Activated CD8-positive, alpha-beta T cell treated with anti-CD3 and anti-CD28 coated beads for 36 hours (primary cell): ENCODE measurements around the gene EMC1. TPM values are rescaled to one million over a fixed set of nuclear protein-coding genes. Genes with fewer than 3 reads are reported as not detected.

Experiments used
- ATAC-seq: fragments of 200-7000 bp; cut with Tn5 transposase; one replicate; pipeline ENCODE4 v1.10.0; 2021; ENCODE audit warnings: mild to moderate bottlenecking, moderate library complexity
- CTCF ChIA-PET: fragments of 350-600 bp; sonication (Branson Sonifier 250); formaldehyde crosslinking; loops from one replicate; lab custom pipeline; 2021; ENCODE audit warnings: antibody characterized with exemption; lab: Charles Lee
- POLR2A ChIA-PET: fragments of 350-600 bp; sonication (Branson Sonifier 250); formaldehyde crosslinking; loops from one replicate; lab custom pipeline; 2021; ENCODE audit warnings: antibody characterized with exemption; lab: Charles Lee
- DNase-seq: peaks from one replicate; pipeline ENCODE4 v3.0.0-alpha.2; 2020
- H3K27ac Mint-ChIP-seq: one replicate; pipeline ENCODE4 v1.8.0; 2021; ENCODE audit warnings: mild to moderate bottlenecking, mixed read lengths
- H3K27me3 Mint-ChIP-seq: one replicate; pipeline ENCODE4 v1.8.0; 2021; ENCODE audit warnings: mixed read lengths
- H3K36me3 Mint-ChIP-seq: one replicate; pipeline ENCODE4 v1.8.0; 2021; ENCODE audit warnings: low read depth, mixed read lengths
- H3K4me1 Mint-ChIP-seq: one replicate; pipeline ENCODE4 v1.8.0; 2021; ENCODE audit warnings: low read depth, mixed read lengths
- H3K4me3 Mint-ChIP-seq: one replicate; pipeline ENCODE4 v1.8.0; 2021; ENCODE audit warnings: mild to moderate bottlenecking, moderate library complexity, mixed read lengths
- H3K9me3 Mint-ChIP-seq: one replicate; pipeline ENCODE4 v1.8.0; 2021; ENCODE audit warnings: mixed read lengths
- intact Hi-C: fragments of 100-400 bp; cut with micrococcal nuclease; formaldehyde crosslinking; loops from one replicate; pipeline ENCODE4 v1.10.0; 2022
- total RNA-seq, 2 experiments: library from RNA; stranded (reverse); gene quantifications; one replicate each; pipeline ENCODE4 v1.2.3, GENCODE V29; 2021
- TF ChIP-seq, protein P1 (sequence below): fragments of 200-600 bp; IDR thresholded peaks from one replicate; pipeline ENCODE4 v1.8.0; 2022; ENCODE audit warnings: antibody characterized with exemption, mild to moderate bottlenecking

The EMC1 gene
- total RNA-seq, 2 experiments from 2014 or later: 38.3 to 39.5 TPM

DNA sequence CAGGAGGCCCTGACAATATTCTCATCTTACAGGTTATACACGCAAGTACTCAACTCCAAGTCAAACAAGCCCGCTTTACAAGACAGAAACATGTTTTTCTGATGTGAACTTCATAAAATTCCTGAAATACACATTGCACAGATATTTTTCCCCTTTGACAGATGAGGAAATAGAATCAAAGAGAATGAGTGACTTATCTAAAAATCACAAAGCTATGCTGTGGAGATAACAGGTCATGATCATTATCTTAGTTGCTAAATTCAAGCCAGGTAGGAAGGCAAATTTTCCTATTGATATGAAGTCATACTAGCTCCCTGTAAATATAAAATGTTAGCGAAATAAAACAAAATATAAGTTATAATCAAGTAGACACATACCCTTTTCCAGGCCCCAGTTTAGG lies 59.5 kb downstream of the EMC1 start:
- peak overlapping the region; percentile 3 for H3K27ac Mint-ChIP-seq
- H3K36me3 Mint-ChIP-seq: peaks cover 59% of the 10 kb centered on the region
- ATAC-seq (no peak), DNase-seq (no peak)
- peaks cover 7% of the 10 kb centered on the region for H3K4me1 Mint-ChIP-seq
- no peak overlapping the region for H3K4me3 Mint-ChIP-seq
- CTCF ChIA-PET: interaction anchor here (1.5 kb wide), 1 partner anchor 12 kb away, joined by 3 read pairs; no protein-coding TSS in a partner anchor
- H3K27me3 Mint-ChIP-seq: no peaks in the 10 kb centered on the region
- TF ChIP-seq, protein P1, sequence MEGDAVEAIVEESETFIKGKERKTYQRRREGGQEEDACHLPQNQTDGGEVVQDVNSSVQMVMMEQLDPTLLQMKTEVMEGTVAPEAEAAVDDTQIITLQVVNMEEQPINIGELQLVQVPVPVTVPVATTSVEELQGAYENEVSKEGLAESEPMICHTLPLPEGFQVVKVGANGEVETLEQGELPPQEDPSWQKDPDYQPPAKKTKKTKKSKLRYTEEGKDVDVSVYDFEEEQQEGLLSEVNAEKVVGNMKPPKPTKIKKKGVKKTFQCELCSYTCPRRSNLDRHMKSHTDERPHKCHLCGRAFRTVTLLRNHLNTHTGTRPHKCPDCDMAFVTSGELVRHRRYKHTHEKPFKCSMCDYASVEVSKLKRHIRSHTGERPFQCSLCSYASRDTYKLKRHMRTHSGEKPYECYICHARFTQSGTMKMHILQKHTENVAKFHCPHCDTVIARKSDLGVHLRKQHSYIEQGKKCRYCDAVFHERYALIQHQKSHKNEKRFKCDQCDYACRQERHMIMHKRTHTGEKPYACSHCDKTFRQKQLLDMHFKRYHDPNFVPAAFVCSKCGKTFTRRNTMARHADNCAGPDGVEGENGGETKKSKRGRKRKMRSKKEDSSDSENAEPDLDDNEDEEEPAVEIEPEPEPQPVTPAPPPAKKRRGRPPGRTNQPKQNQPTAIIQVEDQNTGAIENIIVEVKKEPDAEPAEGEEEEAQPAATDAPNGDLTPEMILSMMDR: no peak
- intact Hi-C loops: no loop called here
- H3K9me3 Mint-ChIP-seq: no peaks in the 10 kb centered on the region
- POLR2A ChIA-PET: interaction anchor here (1.1 kb wide), 1 partner anchor 10 kb away, joined by 4 read pairs; no protein-coding TSS in a partner anchor

DNA sequence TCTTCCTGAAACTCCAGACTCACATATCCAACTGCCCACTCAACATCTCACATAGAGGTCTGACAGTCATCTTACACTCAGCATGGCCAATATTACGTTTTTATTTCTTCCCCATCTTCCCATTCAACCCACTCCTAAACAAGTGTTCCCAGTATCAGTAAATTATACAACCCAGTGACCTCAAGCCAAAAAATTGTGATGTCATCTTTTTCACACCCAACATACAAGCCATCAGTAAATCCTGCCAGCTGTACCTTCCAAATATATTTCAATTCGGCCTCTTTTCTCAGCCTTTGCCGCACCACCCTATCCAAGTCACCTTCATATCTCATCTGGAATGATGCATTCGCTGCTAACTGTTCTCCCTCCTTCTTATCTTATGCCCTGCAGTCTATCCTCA lies 60.9 kb downstream of the EMC1 start:
- ChIA-PET POLR2A (interaction anchor here (1.2 kb wide), 2 partner anchors 10 to 20 kb away, joined by 3 to 5 read pairs; no protein-coding TSS in a partner anchor), CTCF (no interaction called here)
- H3K27ac Mint-ChIP-seq: no peak overlapping the region
- H3K4me3 Mint-ChIP-seq: no peak overlapping the region
- H3K9me3 Mint-ChIP-seq: no peaks in the 10 kb centered on the region
- no peak for DNase-seq
- ATAC-seq: no peak
- TF ChIP-seq, protein P1: no peak
- intact Hi-C loops: no loop called here
- peaks cover 63% of the 10 kb centered on the region for H3K36me3 Mint-ChIP-seq
- no peaks in the 10 kb centered on the region for H3K27me3 Mint-ChIP-seq
- peaks cover 19% of the 10 kb centered on the region for H3K4me1 Mint-ChIP-seq

DNA sequence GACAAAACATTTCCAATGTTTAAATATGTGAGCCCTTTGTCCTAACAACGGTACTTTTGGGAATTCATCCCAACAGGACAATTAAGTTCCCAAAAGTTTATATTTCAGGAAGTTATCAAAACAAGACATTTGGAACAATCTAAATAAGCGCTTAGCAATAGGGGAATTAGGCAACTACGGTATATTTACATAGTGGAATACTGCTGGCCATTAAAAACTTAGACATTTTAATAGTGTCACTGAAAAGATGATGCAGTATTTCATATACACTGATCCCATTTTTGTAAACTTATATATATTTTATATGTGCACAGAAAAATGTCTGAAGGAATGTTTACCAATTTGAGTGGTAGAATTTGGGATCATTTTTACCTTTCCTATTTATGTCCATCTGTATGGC lies 62.1 kb downstream of the EMC1 start:
- Mint-ChIP-seq H3K36me3 (peaks cover 71% of the 10 kb centered on the region), H3K27ac (no peak overlapping the region), H3K4me1 (peaks cover 24% of the 10 kb centered on the region), H3K9me3 (no peaks in the 10 kb centered on the region), H3K4me3 (no peak overlapping the region), H3K27me3 (no peaks in the 10 kb centered on the region)
- ATAC-seq (no peak), DNase-seq (no peak)
- intact Hi-C loops: no loop called here
- POLR2A ChIA-PET: no interaction called here
- CTCF ChIA-PET: no interaction called here
- TF ChIP-seq, protein P1: no peak

DNA sequence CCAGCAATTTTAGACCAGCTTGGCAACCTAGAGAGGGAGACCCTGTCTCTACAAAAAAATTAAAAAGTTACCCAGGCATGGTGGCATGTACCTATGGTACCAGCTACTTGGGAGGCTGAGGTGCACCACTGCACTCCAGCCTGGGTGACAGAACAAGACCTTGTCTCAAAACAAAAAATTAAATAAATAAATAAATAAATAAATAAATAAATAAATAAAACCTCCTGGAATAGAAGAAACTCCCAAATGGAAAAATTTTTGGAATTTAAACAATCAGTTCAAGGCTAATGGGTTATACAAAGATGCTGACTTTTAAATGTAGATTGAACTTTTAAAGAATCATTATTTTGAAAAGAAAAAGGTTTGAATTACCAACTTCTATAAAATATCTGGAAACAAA lies 63.5 kb downstream of the EMC1 start:
- Mint-ChIP-seq H3K4me1 (peaks cover 24% of the 10 kb centered on the region), H3K9me3 (no peaks in the 10 kb centered on the region), H3K27me3 (no peaks in the 10 kb centered on the region), H3K4me3 (no peak overlapping the region), H3K27ac (peak overlapping the region; percentile 35), H3K36me3 (peaks cover 71% of the 10 kb centered on the region)
- TF ChIP-seq, protein P1: no peak
- ATAC-seq (no peak), DNase-seq (no peak)
- intact Hi-C loops: no loop called here
- ChIA-PET POLR2A (interaction anchor here (1.2 kb wide), 2 partner anchors 10 to 22 kb away, joined by 5 to 6 read pairs; partner anchors contain the start of gene UBR4), CTCF (no interaction called here)

DNA sequence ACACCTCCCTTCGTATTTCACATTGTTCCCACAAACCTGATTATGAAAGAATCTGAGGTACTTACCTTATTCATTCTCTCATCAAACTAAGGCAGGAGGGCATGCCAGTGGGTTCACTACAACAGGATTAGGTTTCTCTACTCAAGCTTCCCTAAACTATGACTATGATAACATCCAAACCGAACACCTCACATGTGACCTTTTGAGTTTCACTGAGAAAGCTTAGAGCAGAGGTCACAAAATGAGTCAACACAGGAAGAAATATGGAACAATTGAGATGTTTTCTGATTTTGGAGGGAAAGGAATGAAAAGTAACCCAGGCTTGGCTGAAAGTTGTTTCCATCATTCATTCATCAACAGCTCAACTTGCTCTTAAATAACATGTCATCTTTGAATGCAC lies 65.3 kb downstream of the EMC1 start:
- Mint-ChIP-seq H3K4me3 (no peak overlapping the region), H3K27me3 (no peaks in the 10 kb centered on the region), H3K27ac (peak overlapping the region; percentile 93), H3K9me3 (no peaks in the 10 kb centered on the region), H3K4me1 (peaks cover 32% of the 10 kb centered on the region), H3K36me3 (peaks cover 72% of the 10 kb centered on the region)
- CTCF ChIA-PET: interaction anchor here (1.1 kb wide), 1 partner anchor 476 kb away, joined by 3 read pairs; no protein-coding TSS in a partner anchor
- DNase-seq (peak; percentile 17), ATAC-seq (peak; percentile 89)
- TF ChIP-seq, protein P1: no peak
- intact Hi-C loops: no loop called here
- POLR2A ChIA-PET: interaction anchor here (1.0 to 1.3 kb wide), 2 partner anchors 22 to 24 kb away, joined by 3 to 8 read pairs; partner anchors contain the start of gene UBR4
